Measurements from ENCODE around the gene CDCA7L.
A peak's percentile ranks its signal among the peaks of the same experiment; 100 is the strongest.
"Not testable (repeated sequence)": the region's sequence is repeated elsewhere in the genome, so short reads cannot be mapped to it uniquely, and the experiment has no call there.

Gene CDCA7L

DNA sequence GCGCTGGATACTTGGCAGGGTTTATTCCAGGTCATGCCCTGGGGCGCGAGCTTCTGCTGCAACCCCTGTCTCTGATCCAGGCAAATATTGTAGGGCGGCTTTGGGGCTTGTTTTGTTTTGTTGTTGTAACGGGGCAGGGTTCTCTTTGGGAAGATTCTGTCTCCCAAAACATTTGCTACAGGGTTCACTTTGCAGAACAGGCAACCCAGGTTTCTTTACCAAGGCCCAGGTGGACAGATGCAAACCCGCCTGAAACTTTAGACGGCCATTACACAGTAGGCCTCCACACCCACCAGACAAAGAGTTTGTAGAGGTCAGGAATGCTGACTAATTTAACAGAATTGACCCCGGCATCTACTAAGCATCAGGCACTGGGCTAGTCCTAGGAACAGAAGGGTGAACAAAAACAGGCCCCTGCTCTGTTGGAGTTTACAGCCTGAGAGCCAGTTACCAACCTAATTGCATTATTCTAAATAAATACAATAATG is 567 bp upstream of the CDCA7L start:
- no peaks in the 10 kb centered on the region for H3K9me3 ChIP-seq (ENCODE audit: control insufficient read depth, low read length)
- H3K4me1 ChIP-seq (ENCODE audit: control insufficient read depth, insufficient read depth, low read length), result peaks cover 7% of the 10 kb centered on the region
- peak overlapping the region; percentile 67 for H3K4me3 ChIP-seq (ENCODE audit: insufficient read depth, low read depth, low read length)
- 21% methylated on average over 8 of the region's 8 CpGs for WGBS, 2 experiments
- no peaks in the 10 kb centered on the region for H3K36me3 ChIP-seq (ENCODE audit: control insufficient read depth, insufficient read depth, low read length)
- no peaks in the 10 kb centered on the region for H3K27me3 ChIP-seq (ENCODE audit: control insufficient read depth, insufficient read depth, low read length, poor library complexity, severe bottlenecking)
- H3K27ac ChIP-seq (ENCODE audit: insufficient read depth, low read depth, low read length, poor library complexity, severe bottlenecking), result peak overlapping the region; percentile 85

DNA sequence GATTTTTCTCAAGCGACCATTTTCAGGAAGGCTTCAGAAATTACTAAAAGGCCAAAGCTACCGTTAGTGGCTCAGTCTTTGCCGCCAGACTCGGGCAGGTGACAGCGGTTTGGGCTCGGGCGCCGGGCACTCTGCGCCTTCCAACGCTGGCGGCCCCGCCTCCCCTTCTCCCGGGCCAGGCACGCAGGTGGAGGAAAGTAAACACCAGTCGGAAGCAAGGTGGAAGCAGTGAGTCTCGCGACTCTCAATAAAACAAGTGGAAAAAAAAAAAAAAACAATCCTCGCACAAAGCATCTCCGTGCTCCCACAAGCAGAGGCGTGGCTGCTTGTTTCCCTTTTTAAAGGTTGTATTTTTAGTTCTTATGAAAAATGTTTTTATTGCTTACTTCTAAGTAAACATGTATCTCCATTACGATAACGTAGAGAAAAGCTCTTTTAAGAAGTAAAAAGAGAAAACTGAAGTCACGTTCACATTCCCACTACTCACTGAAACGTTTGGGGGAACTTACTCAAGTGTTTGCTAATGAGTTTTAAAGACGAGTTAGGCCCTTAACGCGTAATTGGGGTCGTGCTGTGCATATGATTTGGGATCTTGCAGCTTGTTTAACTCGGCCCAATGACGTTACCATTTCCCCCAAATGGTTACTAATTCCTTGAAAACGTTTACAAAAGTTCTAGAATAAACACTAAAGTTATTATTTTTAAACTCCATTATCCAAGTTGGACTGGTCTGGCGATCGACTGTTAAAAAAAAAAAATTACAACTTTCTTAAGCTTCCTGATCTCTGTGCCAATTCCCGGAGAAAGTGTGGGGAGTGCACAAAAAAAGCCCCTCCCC is 864 bp downstream of the CDCA7L start:
- Histone ChIP-seq H3K9me3 (ENCODE audit: control insufficient read depth, low read length) (no peaks in the 10 kb centered on the region), H3K27ac (ENCODE audit: insufficient read depth, low read depth, low read length, poor library complexity, severe bottlenecking) (no peak overlapping the region), H3K27me3 (ENCODE audit: control insufficient read depth, insufficient read depth, low read length, poor library complexity, severe bottlenecking) (no peaks in the 10 kb centered on the region), H3K4me1 (ENCODE audit: control insufficient read depth, insufficient read depth, low read length) (peaks cover 7% of the 10 kb centered on the region), H3K36me3 (ENCODE audit: control insufficient read depth, insufficient read depth, low read length) (no peaks in the 10 kb centered on the region), H3K4me3 (ENCODE audit: insufficient read depth, low read depth, low read length) (peak overlapping the region; percentile 67)
- 1% methylated on average over 31 to 33 of the region's 34 CpGs for WGBS, 2 experiments

DNA sequence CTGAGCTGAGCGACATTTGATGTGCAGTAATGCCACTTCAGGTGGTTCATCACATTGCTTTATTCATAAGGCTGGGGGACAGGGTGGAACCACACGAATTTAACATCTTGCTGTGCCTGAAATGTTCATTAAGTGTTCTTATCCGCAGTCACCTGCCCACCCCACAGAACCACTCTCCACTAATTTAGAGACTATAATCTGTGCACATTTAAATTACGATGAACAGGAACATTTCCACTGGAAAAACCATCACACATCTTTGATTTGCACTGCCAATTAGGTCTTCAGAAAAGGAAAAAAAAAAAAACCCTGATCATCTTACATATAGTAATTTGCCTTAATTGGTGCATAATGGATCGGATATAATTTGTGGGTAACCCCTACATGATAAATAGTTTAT is 2.3 kb downstream of the CDCA7L start:
- Histone ChIP-seq H3K4me1 (ENCODE audit: control insufficient read depth, insufficient read depth, low read length) (peaks cover 7% of the 10 kb centered on the region), H3K9me3 (ENCODE audit: control insufficient read depth, low read length) (no peaks in the 10 kb centered on the region), H3K36me3 (ENCODE audit: control insufficient read depth, insufficient read depth, low read length) (peaks cover under 1% of the 10 kb centered on the region), H3K4me3 (ENCODE audit: insufficient read depth, low read depth, low read length) (no peak overlapping the region), H3K27ac (ENCODE audit: insufficient read depth, low read depth, low read length, poor library complexity, severe bottlenecking) (no peak overlapping the region), H3K27me3 (ENCODE audit: control insufficient read depth, insufficient read depth, low read length, poor library complexity, severe bottlenecking) (no peaks in the 10 kb centered on the region)
- WGBS, 2 experiments, result 89 to 92% methylated on average over 4 of the region's 5 CpGs

DNA sequence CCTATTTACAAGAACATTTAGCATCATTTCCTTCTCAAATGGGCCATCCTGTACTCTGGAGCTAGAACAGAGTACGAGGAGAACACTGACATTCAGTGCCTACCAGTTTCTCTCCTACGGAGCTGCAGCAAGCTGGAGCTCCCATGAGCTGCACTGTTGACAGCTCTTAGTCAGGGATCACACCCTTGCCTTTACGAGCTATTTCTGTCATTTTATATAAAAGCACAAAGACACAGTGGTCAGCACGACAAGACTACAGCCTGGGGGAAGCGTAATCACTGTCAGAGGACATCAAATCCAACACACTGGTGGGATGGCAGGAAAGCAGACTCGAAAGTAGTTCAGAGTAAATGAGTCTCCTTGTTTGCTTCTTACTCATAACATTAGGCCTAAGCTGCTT is 2.7 kb downstream of the CDCA7L start:
- no peak overlapping the region for H3K4me3 ChIP-seq (ENCODE audit: insufficient read depth, low read depth, low read length)
- H3K27me3 ChIP-seq (ENCODE audit: control insufficient read depth, insufficient read depth, low read length, poor library complexity, severe bottlenecking), result no peaks in the 10 kb centered on the region
- H3K9me3 ChIP-seq (ENCODE audit: control insufficient read depth, low read length), result no peaks in the 10 kb centered on the region
- peaks cover 4% of the 10 kb centered on the region for H3K36me3 ChIP-seq (ENCODE audit: control insufficient read depth, insufficient read depth, low read length)
- 48 to 49% methylated on average over 6 of the region's 6 CpGs for WGBS, 2 experiments
- peaks cover 7% of the 10 kb centered on the region for H3K4me1 ChIP-seq (ENCODE audit: control insufficient read depth, insufficient read depth, low read length)
- no peak overlapping the region for H3K27ac ChIP-seq (ENCODE audit: insufficient read depth, low read depth, low read length, poor library complexity, severe bottlenecking)

DNA sequence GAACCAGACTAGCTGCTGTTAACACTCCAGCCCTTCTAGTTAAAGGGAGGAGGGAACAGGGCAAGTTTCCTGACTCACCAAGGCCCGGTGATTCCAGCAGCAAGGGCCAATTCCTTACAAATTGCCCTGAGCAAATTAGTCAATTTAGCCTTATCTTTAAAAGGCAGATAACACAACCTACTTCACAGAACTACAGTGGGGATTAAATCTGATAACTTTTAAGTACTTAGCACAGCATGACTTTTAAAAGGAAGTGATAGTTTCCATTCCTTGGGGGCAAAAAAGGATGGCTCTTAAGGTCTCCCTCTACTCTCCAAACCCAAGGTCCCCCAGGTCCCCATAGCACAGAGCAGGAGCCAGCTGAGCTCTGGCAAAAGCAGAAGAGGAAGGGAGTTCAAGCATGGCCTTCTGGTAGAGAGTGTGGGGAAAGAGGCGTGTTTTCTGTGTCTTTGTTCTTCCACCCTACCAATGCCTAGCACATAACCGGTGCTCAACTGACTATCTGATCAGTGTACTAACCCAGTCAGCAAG is 4.0 kb downstream of the CDCA7L start:
- WGBS, 2 experiments, result 75 to 81% methylated on average over 3 of the region's 3 CpGs
- no peaks in the 10 kb centered on the region for H3K27me3 ChIP-seq (ENCODE audit: control insufficient read depth, insufficient read depth, low read length, poor library complexity, severe bottlenecking)
- H3K4me1 ChIP-seq (ENCODE audit: control insufficient read depth, insufficient read depth, low read length), result peaks cover 7% of the 10 kb centered on the region
- no peak overlapping the region for H3K27ac ChIP-seq (ENCODE audit: insufficient read depth, low read depth, low read length, poor library complexity, severe bottlenecking)
- H3K4me3 ChIP-seq (ENCODE audit: insufficient read depth, low read depth, low read length), result no peak overlapping the region
- H3K36me3 ChIP-seq (ENCODE audit: control insufficient read depth, insufficient read depth, low read length), result peaks cover 4% of the 10 kb centered on the region
- no peaks in the 10 kb centered on the region for H3K9me3 ChIP-seq (ENCODE audit: control insufficient read depth, low read length)

DNA sequence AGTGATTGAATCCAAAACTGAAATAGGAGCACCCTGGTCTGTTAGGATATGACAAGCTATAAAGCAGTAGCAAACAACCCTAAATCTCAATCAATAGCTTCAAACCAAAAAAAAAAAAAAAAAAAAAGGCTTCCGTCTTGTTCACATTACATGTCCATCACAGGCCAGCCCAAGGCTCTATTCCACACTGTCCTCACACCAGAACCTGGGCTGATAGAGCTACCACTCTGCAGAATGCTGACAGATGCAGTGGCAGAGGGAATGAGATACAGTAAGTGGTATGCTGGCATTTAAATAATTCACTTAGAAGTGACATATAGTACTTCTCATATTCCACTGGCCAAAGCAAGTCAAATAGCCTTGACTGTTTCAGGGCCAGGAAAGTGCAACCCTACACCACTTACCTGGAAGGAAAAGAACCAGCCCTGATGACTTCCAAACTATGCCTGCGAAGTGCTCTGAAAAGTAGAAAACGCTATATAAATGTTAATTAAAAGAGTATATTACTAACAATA is 5.8 kb downstream of the CDCA7L start:
- H3K4me1 ChIP-seq (ENCODE audit: control insufficient read depth, insufficient read depth, low read length), result peaks cover 7% of the 10 kb centered on the region
- no peak overlapping the region for H3K27ac ChIP-seq (ENCODE audit: insufficient read depth, low read depth, low read length, poor library complexity, severe bottlenecking)
- no peaks in the 10 kb centered on the region for H3K9me3 ChIP-seq (ENCODE audit: control insufficient read depth, low read length)
- no peaks in the 10 kb centered on the region for H3K27me3 ChIP-seq (ENCODE audit: control insufficient read depth, insufficient read depth, low read length, poor library complexity, severe bottlenecking)
- H3K4me3 ChIP-seq (ENCODE audit: insufficient read depth, low read depth, low read length), result no peak overlapping the region
- peaks cover 4% of the 10 kb centered on the region for H3K36me3 ChIP-seq (ENCODE audit: control insufficient read depth, insufficient read depth, low read length)
- WGBS, 2 experiments, result 90% methylated on average over 2 of the region's 3 CpGs; no CpG with 5 or more reads in 1 of the 2 experiments

DNA sequence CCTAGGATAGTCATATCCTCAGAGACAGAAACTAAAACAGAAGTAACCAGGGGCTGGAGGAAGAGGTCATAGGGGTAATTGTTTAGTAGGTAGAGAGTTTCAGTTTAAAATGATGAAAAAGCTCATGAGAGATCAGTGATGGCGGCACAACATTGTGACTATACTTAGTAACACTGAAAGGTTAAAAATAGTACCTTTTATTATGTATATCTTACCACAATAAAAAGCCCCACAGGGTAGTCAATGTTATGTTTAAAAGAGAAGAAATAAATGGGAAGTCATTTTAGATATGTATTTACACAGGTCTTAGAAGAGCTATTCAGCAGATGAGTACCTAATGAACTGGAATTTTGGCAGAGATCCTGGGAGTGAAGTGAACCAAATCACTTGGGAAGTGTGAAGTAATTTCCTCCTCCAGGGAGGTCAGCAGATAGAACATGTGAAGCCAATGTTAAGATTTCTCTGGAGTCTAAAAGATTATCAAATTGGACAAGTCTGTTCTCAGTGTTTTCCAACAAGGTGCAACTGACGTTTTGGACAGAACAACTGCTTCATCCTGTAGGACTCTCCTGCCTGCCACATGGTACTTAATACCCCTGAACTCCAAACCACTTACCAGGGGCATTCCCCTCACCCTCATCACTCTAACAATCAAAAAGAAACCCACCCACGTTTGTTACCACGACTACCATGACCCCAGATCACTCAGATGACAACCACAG is 6.4 kb downstream of the CDCA7L start:
- H3K27me3 ChIP-seq (ENCODE audit: control insufficient read depth, insufficient read depth, low read length, poor library complexity, severe bottlenecking), result no peaks in the 10 kb centered on the region
- no peak overlapping the region for H3K4me3 ChIP-seq (ENCODE audit: insufficient read depth, low read depth, low read length)
- H3K9me3 ChIP-seq (ENCODE audit: control insufficient read depth, low read length), result no peaks in the 10 kb centered on the region
- peaks cover 4% of the 10 kb centered on the region for H3K36me3 ChIP-seq (ENCODE audit: control insufficient read depth, insufficient read depth, low read length)
- WGBS, 2 experiments, result 83 to 89% methylated on average over 4 of the region's 4 CpGs
- peaks cover 7% of the 10 kb centered on the region for H3K4me1 ChIP-seq (ENCODE audit: control insufficient read depth, insufficient read depth, low read length)
- no peak overlapping the region for H3K27ac ChIP-seq (ENCODE audit: insufficient read depth, low read depth, low read length, poor library complexity, severe bottlenecking)

DNA sequence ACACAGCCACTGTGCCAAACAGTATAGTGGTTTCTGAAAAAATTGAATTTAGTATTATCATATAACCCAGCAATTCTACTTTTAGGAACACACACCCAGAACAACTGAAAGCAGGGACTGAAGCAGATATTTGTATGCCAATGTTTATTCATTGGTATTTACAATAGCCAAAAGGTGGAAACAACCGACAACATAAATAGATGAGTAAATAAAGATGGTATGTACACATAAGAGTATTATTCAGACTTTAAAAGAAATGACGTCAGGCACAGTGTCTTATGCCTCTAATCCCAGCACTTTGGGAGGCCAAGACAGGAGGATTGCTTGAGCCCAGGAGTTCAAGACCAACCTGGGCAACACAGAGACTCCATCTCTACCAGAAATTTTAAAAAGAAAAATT is 7.2 kb downstream of the CDCA7L start:
- Histone ChIP-seq H3K4me3 (ENCODE audit: insufficient read depth, low read depth, low read length) (no peak overlapping the region), H3K36me3 (ENCODE audit: control insufficient read depth, insufficient read depth, low read length) (peaks cover 4% of the 10 kb centered on the region), H3K9me3 (ENCODE audit: control insufficient read depth, low read length) (no peaks in the 10 kb centered on the region), H3K4me1 (ENCODE audit: control insufficient read depth, insufficient read depth, low read length) (peaks cover 7% of the 10 kb centered on the region), H3K27me3 (ENCODE audit: control insufficient read depth, insufficient read depth, low read length, poor library complexity, severe bottlenecking) (no peaks in the 10 kb centered on the region), H3K27ac (ENCODE audit: insufficient read depth, low read depth, low read length, poor library complexity, severe bottlenecking) (no peak overlapping the region)
- WGBS, 2 experiments, result 98 to 100% methylated on average over 1 to 2 of the region's 2 CpGs

DNA sequence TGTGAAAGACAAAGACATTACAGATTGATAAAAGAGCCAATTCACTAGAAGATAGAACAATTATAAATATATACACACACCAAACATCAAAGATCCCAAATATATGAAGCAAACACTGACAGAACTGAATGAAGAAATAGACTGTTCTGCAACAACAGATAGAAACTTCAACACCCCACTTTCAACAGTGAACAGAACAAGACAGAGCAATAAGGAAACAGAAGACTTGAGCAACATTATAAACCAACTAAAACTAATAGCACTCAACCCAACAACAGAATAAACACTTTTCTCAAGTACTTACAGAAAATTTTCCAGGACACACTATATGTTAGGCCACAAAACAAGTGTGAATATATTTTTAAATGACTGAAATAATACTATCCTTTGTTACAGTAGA is 10.9 kb downstream of the CDCA7L start:
- H3K27me3 ChIP-seq (ENCODE audit: control insufficient read depth, insufficient read depth, low read length, poor library complexity, severe bottlenecking), result no peaks in the 10 kb centered on the region
- H3K27ac ChIP-seq (ENCODE audit: insufficient read depth, low read depth, low read length, poor library complexity, severe bottlenecking), result no peak overlapping the region
- H3K4me1 ChIP-seq (ENCODE audit: control insufficient read depth, insufficient read depth, low read length), result no peaks in the 10 kb centered on the region
- peaks cover 4% of the 10 kb centered on the region for H3K36me3 ChIP-seq (ENCODE audit: control insufficient read depth, insufficient read depth, low read length)
- H3K4me3 ChIP-seq (ENCODE audit: insufficient read depth, low read depth, low read length), result no peak overlapping the region
- H3K9me3 ChIP-seq (ENCODE audit: control insufficient read depth, low read length), result no peaks in the 10 kb centered on the region

DNA sequence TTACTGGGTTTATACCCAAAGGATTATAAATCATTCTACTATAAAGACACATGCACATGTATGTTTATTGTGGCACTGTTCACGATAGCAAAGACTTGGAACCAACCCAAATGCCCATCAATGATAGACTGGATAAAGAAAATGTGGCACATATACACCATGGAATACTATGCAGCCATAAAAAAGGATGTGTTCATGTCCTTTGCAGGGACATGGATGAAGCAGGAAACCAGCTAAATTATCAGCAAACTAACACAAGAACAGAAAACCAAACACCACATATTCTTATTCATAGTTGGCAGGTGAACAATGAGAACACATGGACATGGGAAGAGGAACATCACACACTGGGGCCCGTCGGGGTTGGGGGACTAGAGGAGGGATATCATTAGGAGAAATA is 12.4 kb downstream of the CDCA7L start:
- H3K36me3 ChIP-seq (ENCODE audit: control insufficient read depth, insufficient read depth, low read length); H3K27ac ChIP-seq (ENCODE audit: insufficient read depth, low read depth, low read length, poor library complexity, severe bottlenecking); H3K4me1 ChIP-seq (ENCODE audit: control insufficient read depth, insufficient read depth, low read length); H3K4me3 ChIP-seq (ENCODE audit: insufficient read depth, low read depth, low read length); H3K9me3 ChIP-seq (ENCODE audit: control insufficient read depth, low read length); H3K27me3 ChIP-seq (ENCODE audit: control insufficient read depth, insufficient read depth, low read length, poor library complexity, severe bottlenecking): not testable (repeated sequence)
- 94 to 100% methylated on average over 2 of the region's 3 CpGs for WGBS, 2 experiments

Data from ectodermal cell (in vitro differentiated cells).